ENCODE results near the gene WWOX.

Gene WWOX

DNA sequence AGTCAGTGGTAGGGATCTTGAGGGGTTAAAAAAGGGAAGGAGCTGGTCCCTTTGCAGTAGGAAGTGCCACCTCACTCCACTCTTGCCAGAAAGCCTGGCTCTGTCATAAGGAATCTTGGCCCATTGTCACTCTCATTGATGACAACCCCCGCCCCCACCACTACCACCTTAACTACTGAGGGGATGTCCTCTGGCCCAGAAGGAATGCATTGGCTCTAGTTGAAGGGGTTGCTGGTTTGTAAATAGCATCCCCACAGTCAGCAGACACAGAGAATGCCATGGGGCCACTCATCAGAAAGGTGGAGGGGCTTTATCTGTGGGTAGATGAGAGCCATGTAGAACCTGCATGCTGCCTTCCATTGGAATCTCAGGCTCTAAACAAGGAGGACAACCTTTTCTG is 316.2 kb downstream of the WWOX start:
- DNase-seq (ENCODE audit: low read depth in 1 of 2, low spot score in 1 of 2): no peak
- TF ChIP-seq JUND (IDR thresholded peaks at IDR 0.05; ENCODE audit: low read depth): no peak
- in situ Hi-C loops (cut with HindIII; ENCODE audit: low pct_unique_long_range_greater_than_20kb, low sequenced_read_pairs): no loop called here

DNA sequence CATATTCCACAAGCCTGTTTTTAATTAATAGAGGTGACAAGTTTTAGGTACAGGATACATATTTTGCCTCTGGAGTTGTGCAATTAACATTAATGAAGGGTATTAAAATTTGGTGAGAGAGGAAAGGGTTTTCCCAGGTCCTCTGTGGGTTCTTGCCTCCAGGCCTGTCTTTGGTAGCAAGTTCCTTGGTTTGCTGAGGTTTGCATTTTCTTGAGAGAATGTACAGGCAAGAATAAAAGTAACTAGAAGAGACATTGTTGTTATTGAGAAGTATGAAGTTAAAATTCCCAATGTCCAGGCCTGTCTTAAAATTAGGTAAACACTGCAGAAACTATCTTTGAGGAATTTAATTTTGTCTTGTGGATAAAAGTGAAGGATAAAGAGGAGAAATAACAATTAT is 316.9 kb downstream of the WWOX start:
- DNase-seq (ENCODE audit: low read depth in 1 of 2, low spot score in 1 of 2): no peak
- in situ Hi-C loops (cut with HindIII; ENCODE audit: low pct_unique_long_range_greater_than_20kb, low sequenced_read_pairs): no loop called here
- TF ChIP-seq JUND (IDR thresholded peaks at IDR 0.05; ENCODE audit: low read depth): no peak

DNA sequence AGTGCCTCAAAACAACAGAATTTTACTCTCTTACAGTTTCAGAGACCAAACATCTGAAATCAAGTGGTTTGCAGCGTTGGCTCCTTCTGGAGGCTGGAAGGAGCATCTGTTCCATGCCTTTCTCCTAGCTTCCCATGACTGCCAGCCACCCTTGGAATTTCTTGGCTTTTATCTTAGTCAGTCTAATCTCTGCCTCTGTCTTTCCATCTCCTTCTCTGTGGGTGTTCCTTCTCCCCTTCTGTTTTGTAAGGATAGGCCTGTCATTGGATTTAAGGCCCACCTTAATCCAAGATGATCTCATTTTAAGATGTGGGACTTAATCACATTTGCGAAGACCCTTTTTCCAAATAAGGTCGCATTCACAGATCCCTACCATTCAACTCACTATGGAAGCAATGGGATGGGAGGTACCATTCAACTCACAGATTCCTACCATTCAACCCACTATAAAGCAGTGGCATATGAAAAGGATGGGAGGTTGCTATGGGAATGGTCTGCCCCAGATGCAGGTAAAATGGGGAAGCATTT is 321.8 kb downstream of the WWOX start:
- in situ Hi-C loops (cut with HindIII; ENCODE audit: low pct_unique_long_range_greater_than_20kb, low sequenced_read_pairs): no loop called here
- no peak for TF ChIP-seq JUND (IDR thresholded peaks at IDR 0.05; ENCODE audit: low read depth)
- no peak for DNase-seq (ENCODE audit: low read depth in 1 of 2, low spot score in 1 of 2)

DNA sequence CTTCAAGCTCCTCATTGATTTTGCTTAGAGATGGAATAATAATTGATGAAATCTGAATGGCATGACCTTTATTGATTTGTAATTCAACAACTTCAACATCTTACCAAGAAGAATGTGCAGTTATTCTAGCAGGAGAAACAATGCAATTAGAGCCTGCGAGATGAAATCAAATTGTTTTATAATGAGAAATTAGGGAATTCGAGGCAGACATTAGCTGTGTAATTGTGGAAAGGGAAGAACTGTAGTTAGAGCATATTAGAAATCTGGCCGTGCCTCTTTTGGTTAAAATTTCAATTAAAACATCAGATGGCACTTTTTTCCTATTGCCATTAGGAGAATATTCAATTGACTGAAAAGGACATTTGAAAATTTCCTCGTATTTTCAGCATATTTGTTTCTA is 325.8 kb downstream of the WWOX start:
- no peak for DNase-seq (ENCODE audit: low read depth in 1 of 2, low spot score in 1 of 2)
- no peak for TF ChIP-seq JUND (IDR thresholded peaks at IDR 0.05; ENCODE audit: low read depth)
- in situ Hi-C loops (cut with HindIII; ENCODE audit: low pct_unique_long_range_greater_than_20kb, low sequenced_read_pairs): no loop called here

DNA sequence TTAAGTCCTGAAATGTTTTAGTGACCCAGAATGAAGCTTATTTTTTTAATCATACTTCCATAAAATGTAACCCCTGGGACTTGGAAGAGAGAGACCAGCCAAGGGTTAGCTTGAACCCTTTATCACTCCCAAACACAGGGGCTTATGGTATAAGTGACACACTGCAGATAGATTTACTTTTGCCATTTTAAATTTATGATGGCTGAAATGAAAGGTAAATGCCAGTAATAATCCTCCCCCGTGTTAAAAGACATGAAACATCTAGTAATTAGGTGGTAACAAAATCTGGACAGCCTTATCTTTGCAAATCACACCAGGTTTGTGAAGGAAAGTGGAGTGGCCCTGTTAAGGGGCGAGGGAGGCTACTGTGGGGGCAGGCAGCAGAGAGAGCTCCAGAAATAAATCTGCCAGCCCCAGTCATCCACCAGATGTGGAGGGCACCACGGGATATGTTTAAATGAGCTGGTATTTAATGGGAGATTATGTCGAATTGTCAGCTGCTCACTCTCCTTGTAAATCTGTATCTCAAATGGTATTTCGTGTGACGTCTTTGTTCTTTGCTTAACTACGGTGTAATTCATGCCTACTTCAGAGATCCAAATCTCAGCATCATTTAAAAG is 326.5 kb downstream of the WWOX start:
- no peak for TF ChIP-seq JUND (IDR thresholded peaks at IDR 0.05; ENCODE audit: low read depth)
- no peak for DNase-seq (ENCODE audit: low read depth in 1 of 2, low spot score in 1 of 2)
- in situ Hi-C loops (cut with HindIII; ENCODE audit: low pct_unique_long_range_greater_than_20kb, low sequenced_read_pairs): no loop called here

DNA sequence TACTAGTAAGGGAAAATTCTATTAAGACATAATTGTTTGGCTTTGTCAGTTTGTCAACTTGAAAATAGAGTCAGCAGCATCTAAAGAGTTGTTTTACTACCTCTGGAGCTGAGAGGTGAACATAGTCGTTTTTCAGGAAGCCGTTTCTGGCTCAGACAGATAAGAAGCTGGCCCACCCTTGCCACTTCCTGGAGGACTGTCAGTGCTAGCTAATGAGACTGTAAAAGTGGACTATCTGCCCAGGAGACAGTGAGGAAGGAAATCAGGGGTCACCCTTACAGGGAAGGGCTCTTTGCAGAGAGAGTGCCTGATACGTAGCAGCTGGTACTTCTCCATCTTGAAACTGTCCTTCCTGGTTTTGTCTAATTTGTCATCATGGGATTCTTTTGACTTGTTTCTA is 328.7 kb downstream of the WWOX start:
- no peak for DNase-seq (ENCODE audit: low read depth in 1 of 2, low spot score in 1 of 2)
- no peak for TF ChIP-seq JUND (IDR thresholded peaks at IDR 0.05; ENCODE audit: low read depth)
- in situ Hi-C loops (cut with HindIII; ENCODE audit: low pct_unique_long_range_greater_than_20kb, low sequenced_read_pairs): no loop called here

DNA sequence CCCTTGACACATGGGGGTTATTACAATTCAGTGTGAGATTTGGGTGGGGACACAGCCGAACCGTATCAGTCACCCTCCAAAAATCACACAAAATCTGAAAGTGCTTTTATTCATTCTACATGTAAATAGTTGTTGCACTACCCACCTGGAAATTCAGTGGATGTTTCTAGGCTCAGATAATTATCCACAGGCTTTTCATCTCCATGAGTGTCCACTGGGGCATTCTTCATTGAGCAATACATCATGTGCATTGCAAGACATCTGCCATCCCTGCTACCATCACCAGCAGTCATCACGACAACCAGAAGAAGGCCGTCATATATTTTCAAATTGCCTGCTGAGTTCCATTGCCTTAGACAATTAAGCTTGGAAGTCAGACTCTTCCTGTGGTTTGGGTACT is 330.8 kb downstream of the WWOX start:
- no peak for TF ChIP-seq JUND (IDR thresholded peaks at IDR 0.05; ENCODE audit: low read depth)
- in situ Hi-C loops (cut with HindIII; ENCODE audit: low pct_unique_long_range_greater_than_20kb, low sequenced_read_pairs): no loop called here
- DNase-seq (ENCODE audit: low read depth in 1 of 2, low spot score in 1 of 2): no peak

DNA sequence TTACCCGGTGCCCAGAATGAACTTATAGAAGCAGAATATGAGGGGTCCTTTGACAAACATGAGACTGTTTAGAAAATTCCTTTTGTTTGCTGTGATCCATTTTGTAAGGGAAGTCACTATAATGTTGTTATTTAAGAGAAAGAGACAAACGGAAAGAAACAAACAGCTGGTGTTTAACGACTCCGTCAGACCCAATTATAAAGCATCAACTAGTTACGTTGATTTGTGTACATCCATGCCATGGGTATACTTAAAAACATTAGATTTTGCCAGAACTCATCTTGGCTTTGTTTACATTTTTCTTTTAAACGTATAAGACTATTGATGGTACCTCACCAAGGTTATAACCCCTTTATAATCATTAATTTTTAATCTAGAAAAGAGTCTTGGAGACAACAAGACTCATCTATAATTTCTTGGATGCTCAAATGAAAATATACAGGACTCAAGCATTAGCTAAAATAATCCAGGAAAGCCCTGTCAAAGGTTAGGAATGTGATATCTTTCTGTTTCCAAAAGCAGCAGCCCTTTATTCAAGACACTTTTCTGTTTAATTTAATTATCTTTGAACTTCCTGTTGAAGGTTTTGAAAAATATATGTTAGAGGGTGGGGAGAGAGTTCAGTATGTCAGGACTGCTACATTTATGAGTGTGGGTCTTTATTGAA is 331.7 kb downstream of the WWOX start:
- no peak for TF ChIP-seq JUND (IDR thresholded peaks at IDR 0.05; ENCODE audit: low read depth)
- in situ Hi-C loops (cut with HindIII; ENCODE audit: low pct_unique_long_range_greater_than_20kb, low sequenced_read_pairs): no loop called here
- DNase-seq (ENCODE audit: low read depth in 1 of 2, low spot score in 1 of 2): no peak

DNA sequence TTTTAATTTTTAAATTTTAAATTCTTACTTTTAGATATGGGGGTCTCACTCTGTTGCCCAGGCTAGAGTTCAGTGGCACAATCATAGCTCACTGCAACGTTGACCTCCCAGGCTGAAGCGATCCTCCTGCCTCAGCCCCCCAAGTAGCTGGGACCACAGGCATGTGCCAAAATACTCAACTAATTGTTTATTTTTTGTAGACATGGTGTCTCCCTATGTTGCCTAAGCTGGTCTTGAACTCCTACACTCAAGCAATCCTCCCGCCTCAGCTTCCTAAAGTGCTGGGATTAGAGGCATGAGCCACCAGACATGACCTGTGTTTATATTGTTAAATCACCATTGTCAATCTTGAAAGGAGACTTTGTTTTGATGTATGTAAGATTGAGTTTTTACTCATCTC is 332.2 kb downstream of the WWOX start:
- no peak for DNase-seq (ENCODE audit: low read depth in 1 of 2, low spot score in 1 of 2)
- in situ Hi-C loops (cut with HindIII; ENCODE audit: low pct_unique_long_range_greater_than_20kb, low sequenced_read_pairs): no loop called here
- TF ChIP-seq JUND (IDR thresholded peaks at IDR 0.05; ENCODE audit: low read depth): no peak

DNA sequence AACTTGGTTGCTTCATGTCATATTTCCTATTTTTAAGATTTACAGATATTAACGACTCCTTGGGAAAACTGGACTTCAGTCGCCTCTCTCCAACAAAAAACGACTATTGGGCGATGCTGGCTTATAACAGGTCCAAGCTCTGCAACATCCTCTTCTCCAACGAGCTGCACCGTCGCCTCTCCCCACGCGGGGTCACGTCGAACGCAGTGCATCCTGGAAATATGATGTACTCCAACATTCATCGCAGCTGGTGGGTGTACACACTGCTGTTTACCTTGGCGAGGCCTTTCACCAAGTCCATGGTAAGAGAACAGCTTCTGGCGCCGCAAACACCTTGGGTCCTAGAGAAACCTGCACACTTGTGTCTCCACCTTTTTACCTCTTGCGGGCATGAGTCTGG is 333.0 kb downstream of the WWOX start:
- in situ Hi-C loops (cut with HindIII; ENCODE audit: low pct_unique_long_range_greater_than_20kb, low sequenced_read_pairs): no loop called here
- no peak for TF ChIP-seq JUND (IDR thresholded peaks at IDR 0.05; ENCODE audit: low read depth)
- DNase-seq (ENCODE audit: low read depth in 1 of 2, low spot score in 1 of 2): no peak

DNA sequence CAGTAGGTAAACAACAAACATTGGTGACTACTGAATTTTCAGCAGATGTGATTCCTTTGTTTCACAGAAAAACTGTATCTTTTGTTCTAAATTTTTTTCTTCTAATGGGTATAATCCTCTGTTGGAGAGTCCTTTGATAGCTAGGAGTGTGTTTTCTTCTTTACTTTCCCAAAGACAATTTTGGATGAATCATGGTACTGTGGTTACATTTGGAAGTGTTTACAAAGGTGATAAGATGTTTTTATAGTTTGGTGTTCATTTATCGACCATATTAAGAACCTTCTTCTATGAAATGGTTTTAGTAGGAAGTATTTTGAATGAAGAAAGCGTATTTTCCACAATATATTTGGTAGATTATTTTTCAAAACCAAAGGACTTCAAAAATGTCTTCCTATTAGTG is 333.7 kb downstream of the WWOX start:
- in situ Hi-C loops (cut with HindIII; ENCODE audit: low pct_unique_long_range_greater_than_20kb, low sequenced_read_pairs): no loop called here
- TF ChIP-seq JUND (IDR thresholded peaks at IDR 0.05; ENCODE audit: low read depth): no peak
- no peak for DNase-seq (ENCODE audit: low read depth in 1 of 2, low spot score in 1 of 2)

DNA sequence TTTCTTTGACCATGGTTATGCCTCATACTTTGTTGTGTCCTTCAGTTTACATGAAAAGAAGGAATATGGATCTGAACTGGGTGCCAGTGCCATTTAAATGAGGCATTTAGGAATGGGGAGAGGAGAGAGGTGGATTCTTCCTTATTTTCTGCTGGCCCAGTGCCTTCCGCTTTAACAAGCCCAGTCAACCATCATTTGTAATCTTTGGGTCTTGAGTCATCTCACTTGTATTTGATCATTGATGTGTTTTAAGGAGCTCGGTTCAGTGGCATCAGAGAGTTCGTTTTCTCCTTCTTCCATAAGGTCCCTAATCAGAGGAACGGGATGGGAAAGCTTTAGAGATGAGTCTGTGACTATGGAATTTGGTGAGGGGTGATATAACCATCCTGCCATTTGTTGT is 334.9 kb downstream of the WWOX start:
- in situ Hi-C loops (cut with HindIII; ENCODE audit: low pct_unique_long_range_greater_than_20kb, low sequenced_read_pairs): no loop called here

DNA sequence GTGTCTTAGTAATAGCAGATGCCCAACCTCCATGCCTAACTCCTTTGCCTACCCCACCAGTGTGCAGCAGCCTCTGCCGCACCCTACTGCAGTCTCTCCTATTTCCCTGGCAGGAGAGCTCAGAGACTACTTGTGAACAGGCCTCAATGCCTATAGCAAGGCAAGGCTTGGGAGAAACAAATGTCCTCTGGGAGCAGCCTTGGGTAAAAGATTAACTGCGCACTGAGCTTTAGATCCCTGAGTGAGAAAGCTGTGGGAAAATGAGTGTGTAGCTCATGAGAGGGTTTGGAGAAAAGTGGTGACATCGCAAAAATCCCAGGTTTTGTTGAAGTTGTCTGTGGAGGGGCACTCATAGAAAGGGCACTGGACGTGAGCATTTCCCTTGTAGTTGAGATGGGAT is 335.8 kb downstream of the WWOX start:
- in situ Hi-C loops (cut with HindIII; ENCODE audit: low pct_unique_long_range_greater_than_20kb, low sequenced_read_pairs): no loop called here
- TF ChIP-seq JUND (IDR thresholded peaks at IDR 0.05; ENCODE audit: low read depth): no peak
- no peak for DNase-seq (ENCODE audit: low read depth in 1 of 2, low spot score in 1 of 2)

More for the DNA sequence above, 334.9 kb downstream of the WWOX start:
- no peak for TF ChIP-seq JUND (IDR thresholded peaks at IDR 0.05; ENCODE audit: low read depth)
- DNase-seq (ENCODE audit: low read depth in 1 of 2, low spot score in 1 of 2): no peak

DNA sequence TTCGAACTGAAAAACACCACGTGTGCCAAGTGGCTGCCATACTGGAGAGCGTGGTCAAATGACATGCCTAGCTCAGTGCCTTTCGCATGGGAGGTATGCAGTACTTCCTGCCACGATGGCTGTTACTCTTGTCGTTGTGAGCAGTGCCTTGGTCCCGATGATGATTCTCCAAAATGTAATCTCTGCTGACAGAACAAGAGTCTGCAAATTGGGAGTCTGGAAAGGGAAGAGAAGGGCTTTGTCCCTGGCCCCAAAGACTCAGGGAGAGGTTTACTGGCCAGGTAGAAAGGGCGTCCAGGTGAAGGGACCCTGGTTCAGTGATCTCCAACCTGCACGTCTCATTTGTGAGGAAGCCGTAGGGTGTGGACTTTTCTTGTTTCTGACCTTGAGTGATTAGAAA is 336.6 kb downstream of the WWOX start:
- in situ Hi-C loops (cut with HindIII; ENCODE audit: low pct_unique_long_range_greater_than_20kb, low sequenced_read_pairs): no loop called here
- no peak for DNase-seq (ENCODE audit: low read depth in 1 of 2, low spot score in 1 of 2)
- TF ChIP-seq JUND (IDR thresholded peaks at IDR 0.05; ENCODE audit: low read depth): no peak
